GM23338 (cell line): ENCODE results near the gene SLC23A2. TPM values are rescaled to one million over a fixed set of nuclear protein-coding genes. Genes with fewer than 3 reads are reported as not detected.

Experiments used
- ATAC-seq: fragments of 200-7000 bp; cut with Tn5 transposase; 3 replicates; pipeline ENCODE4 v1.9.1; 2020
- DNase-seq: peaks from one replicate; pipeline ENCODE4 v3.0.0-alpha.2; 2015; ENCODE audit warnings: low spot score
- H2AFZ ChIP-seq: fragments of 200-600 bp; sonication (generic); 2 replicates; pipeline ENCODE4 v1.8.0; 2016; ENCODE audit warnings: antibody characterized with exemption, mild to moderate bottlenecking, moderate library complexity
- H3F3A ChIP-seq: fragments of 200-600 bp; sonication (generic); replicated peaks from 2 replicates; pipeline ENCODE4 v1.8.0; 2017; ENCODE audit warnings: antibody characterized with exemption, mixed run types, low read depth
- H3K27ac ChIP-seq: fragments of 200-600 bp; sonication (generic); 2 replicates; pipeline ENCODE4 v1.6.1; 2016; ENCODE audit warnings: low read depth
- H3K27me3 ChIP-seq: fragments of 200-600 bp; sonication (generic); 2 replicates; pipeline ENCODE4 v1.8.0; 2016; ENCODE audit warnings: mild to moderate bottlenecking, mixed run types, moderate library complexity; ENCODE audit not compliant: insufficient read depth
- H3K36me3 ChIP-seq: fragments of 200-600 bp; sonication (generic); 2 replicates; pipeline ENCODE4 v1.8.0; 2016; ENCODE audit warnings: mild to moderate bottlenecking; ENCODE audit not compliant: insufficient read depth
- H3K4me1 ChIP-seq: fragments of 200-600 bp; sonication (generic); 2 replicates; pipeline ENCODE4 v1.8.0; 2016; ENCODE audit warnings: mild to moderate bottlenecking, moderate library complexity; ENCODE audit not compliant: insufficient read depth
- H3K4me2 ChIP-seq: fragments of 200-600 bp; sonication (generic); 2 replicates; pipeline ENCODE4 v1.7.1; 2017; ENCODE audit warnings: mixed run types
- H3K4me3 ChIP-seq: fragments of 200-600 bp; sonication (generic); 2 replicates; pipeline ENCODE4 v1.6.1; 2016; ENCODE audit warnings: mixed run types
- H3K79me2 ChIP-seq: fragments of 200-600 bp; sonication (generic); replicated peaks from 2 replicates; pipeline ENCODE4 v1.8.0; 2017; ENCODE audit warnings: mild to moderate bottlenecking; ENCODE audit not compliant: insufficient read depth
- H3K9me2 ChIP-seq: fragments of 200-600 bp; sonication (generic); 2 replicates; pipeline ENCODE4 v1.8.0; 2017; ENCODE audit not compliant: insufficient read depth
- H4K20me1 ChIP-seq: fragments of 200-600 bp; sonication (generic); replicated peaks from 2 replicates; pipeline ENCODE4 v1.8.0; 2017; ENCODE audit warnings: mild to moderate bottlenecking; ENCODE audit not compliant: insufficient read depth
- H3K27ac Mint-ChIP-seq: 2 replicates; pipeline ENCODE4 v1.8.0; 2020; ENCODE audit warnings: inconsistent platforms, mild to moderate bottlenecking, moderate library complexity, mixed read lengths
- H3K27me3 Mint-ChIP-seq: 3 replicates; pipeline ENCODE4 v1.8.0; 2022; ENCODE audit warnings: low read depth, mild to moderate bottlenecking, moderate library complexity, mixed read lengths, inconsistent platforms; ENCODE audit not compliant: insufficient read depth, poor library complexity
- H3K36me3 Mint-ChIP-seq: 3 replicates; pipeline ENCODE4 v1.8.0; 2021; ENCODE audit warnings: low read depth, mild to moderate bottlenecking, inconsistent platforms, moderate library complexity, mixed read lengths
- H3K4me1 Mint-ChIP-seq: 3 replicates; pipeline ENCODE4 v1.8.0; 2020; ENCODE audit warnings: mild to moderate bottlenecking, inconsistent platforms, mixed read lengths
- H3K4me3 Mint-ChIP-seq: 3 replicates; pipeline ENCODE4 v1.8.0; 2021; ENCODE audit warnings: moderate library complexity, mild to moderate bottlenecking, inconsistent platforms, mixed read lengths
- H3K9me3 Mint-ChIP-seq: 3 replicates; pipeline ENCODE4 v1.8.0; 2020; ENCODE audit warnings: moderate library complexity, mild to moderate bottlenecking, inconsistent platforms, mixed read lengths
- CTCF ChIP-seq, 2 experiments: fragments of 200-600 bp in 1 of 2; sonication (generic) in 1 of 2; conservative IDR thresholded peaks; 2 replicates each; pipeline versions ENCODE4 v1.5.1 to v1.6.1; 2016 to 2017; ENCODE audit warnings: antibody characterized with exemption in 2 of 2, low read depth in 2 of 2, mild to moderate bottlenecking in 2 of 2, moderate library complexity in 1 of 2
- EZH2 ChIP-seq: fragments of 200-600 bp; sonication (generic); IDR thresholded peaks from one replicate; pipeline ENCODE4 v1.8.0; 2017; ENCODE audit warnings: antibody characterized with exemption, mild to moderate bottlenecking, low read depth; ENCODE audit not compliant: unreplicated experiment
- EZH2phosphoT487 ChIP-seq: fragments of 200-600 bp; sonication (generic); IDR thresholded peaks from one replicate; pipeline ENCODE4 v1.8.1; 2018; ENCODE audit warnings: antibody characterized with exemption; ENCODE audit not compliant: unreplicated experiment
- polyA plus RNA-seq: library from polyadenylated mRNA; unstranded; fragments of >200 nt; fragmentation: Nextera tagmentation; extraction: Ambion mirVana; gene quantifications from 2 replicates; pipeline ENCODE4 v1.2.1, GENCODE V29; 2016
- total RNA-seq: library from RNA; depleted of rRNA; stranded (reverse); fragments of >200 nt; shearing (Covaris generic); gene quantifications from 2 replicates; pipeline ENCODE4 v1.2.3, GENCODE V29; 2014
- TF ChIP-seq, protein P1 (sequence below): fragments of 250-450 bp; sonication (Bioruptor Pico); IDR thresholded peaks from 2 replicates; pipeline ENCODE4 v1.5.0; 2020; ENCODE audit warnings: mild to moderate bottlenecking, moderate library complexity

Gene SLC23A2
- total and polyA plus RNA-seq, 2 experiments from 2014 or later, result 4.4 to 20.2 TPM

DNA sequence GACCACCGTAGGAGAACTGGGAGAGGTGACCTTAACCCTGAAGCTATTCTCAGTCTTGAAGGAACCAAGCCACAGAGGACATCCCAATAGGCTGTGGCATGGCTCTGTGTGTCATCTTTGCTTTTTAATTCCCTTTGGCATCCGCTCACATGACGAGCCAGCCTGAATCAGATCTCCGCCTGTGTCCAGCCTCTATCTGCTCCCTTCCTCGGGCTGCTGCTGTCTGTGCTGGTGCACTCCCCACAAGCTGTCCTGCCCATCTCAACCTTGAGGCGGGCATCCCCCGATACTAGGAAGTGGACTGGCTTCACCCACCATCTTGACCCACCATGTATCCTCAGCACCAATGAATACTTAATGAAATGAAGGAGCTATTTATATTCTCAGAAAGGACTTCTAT is 111.9 kb downstream of the SLC23A2 start:
- no peak overlapping the region for H2AFZ ChIP-seq
- H3K4me3 ChIP-seq, result no peak overlapping the region
- no peaks in the 10 kb centered on the region; the same call in none of the 2 replicates for H4K20me1 ChIP-seq
- H3K27ac Mint-ChIP-seq, result no peak overlapping the region
- no peaks in the 10 kb centered on the region for H3K9me2 ChIP-seq
- H3K27me3 Mint-ChIP-seq, result peaks cover 6% of the 10 kb centered on the region
- no peaks in the 10 kb centered on the region for H3K27me3 ChIP-seq
- H3K9me3 Mint-ChIP-seq, result no peaks in the 10 kb centered on the region
- H3K36me3 ChIP-seq, result no peaks in the 10 kb centered on the region
- H3K4me1 ChIP-seq, result no peaks in the 10 kb centered on the region
- no peaks in the 10 kb centered on the region for H3F3A ChIP-seq
- H3K4me3 Mint-ChIP-seq, result no peak overlapping the region
- no peak for TF ChIP-seq CTCF (conservative IDR thresholded peaks at IDR 0.05; ENCODE audit: low read depth in 2 of 2)
- no peak for TF ChIP-seq EZH2phosphoT487
- TF ChIP-seq EZH2, result no peak
- TF ChIP-seq, protein P1, sequence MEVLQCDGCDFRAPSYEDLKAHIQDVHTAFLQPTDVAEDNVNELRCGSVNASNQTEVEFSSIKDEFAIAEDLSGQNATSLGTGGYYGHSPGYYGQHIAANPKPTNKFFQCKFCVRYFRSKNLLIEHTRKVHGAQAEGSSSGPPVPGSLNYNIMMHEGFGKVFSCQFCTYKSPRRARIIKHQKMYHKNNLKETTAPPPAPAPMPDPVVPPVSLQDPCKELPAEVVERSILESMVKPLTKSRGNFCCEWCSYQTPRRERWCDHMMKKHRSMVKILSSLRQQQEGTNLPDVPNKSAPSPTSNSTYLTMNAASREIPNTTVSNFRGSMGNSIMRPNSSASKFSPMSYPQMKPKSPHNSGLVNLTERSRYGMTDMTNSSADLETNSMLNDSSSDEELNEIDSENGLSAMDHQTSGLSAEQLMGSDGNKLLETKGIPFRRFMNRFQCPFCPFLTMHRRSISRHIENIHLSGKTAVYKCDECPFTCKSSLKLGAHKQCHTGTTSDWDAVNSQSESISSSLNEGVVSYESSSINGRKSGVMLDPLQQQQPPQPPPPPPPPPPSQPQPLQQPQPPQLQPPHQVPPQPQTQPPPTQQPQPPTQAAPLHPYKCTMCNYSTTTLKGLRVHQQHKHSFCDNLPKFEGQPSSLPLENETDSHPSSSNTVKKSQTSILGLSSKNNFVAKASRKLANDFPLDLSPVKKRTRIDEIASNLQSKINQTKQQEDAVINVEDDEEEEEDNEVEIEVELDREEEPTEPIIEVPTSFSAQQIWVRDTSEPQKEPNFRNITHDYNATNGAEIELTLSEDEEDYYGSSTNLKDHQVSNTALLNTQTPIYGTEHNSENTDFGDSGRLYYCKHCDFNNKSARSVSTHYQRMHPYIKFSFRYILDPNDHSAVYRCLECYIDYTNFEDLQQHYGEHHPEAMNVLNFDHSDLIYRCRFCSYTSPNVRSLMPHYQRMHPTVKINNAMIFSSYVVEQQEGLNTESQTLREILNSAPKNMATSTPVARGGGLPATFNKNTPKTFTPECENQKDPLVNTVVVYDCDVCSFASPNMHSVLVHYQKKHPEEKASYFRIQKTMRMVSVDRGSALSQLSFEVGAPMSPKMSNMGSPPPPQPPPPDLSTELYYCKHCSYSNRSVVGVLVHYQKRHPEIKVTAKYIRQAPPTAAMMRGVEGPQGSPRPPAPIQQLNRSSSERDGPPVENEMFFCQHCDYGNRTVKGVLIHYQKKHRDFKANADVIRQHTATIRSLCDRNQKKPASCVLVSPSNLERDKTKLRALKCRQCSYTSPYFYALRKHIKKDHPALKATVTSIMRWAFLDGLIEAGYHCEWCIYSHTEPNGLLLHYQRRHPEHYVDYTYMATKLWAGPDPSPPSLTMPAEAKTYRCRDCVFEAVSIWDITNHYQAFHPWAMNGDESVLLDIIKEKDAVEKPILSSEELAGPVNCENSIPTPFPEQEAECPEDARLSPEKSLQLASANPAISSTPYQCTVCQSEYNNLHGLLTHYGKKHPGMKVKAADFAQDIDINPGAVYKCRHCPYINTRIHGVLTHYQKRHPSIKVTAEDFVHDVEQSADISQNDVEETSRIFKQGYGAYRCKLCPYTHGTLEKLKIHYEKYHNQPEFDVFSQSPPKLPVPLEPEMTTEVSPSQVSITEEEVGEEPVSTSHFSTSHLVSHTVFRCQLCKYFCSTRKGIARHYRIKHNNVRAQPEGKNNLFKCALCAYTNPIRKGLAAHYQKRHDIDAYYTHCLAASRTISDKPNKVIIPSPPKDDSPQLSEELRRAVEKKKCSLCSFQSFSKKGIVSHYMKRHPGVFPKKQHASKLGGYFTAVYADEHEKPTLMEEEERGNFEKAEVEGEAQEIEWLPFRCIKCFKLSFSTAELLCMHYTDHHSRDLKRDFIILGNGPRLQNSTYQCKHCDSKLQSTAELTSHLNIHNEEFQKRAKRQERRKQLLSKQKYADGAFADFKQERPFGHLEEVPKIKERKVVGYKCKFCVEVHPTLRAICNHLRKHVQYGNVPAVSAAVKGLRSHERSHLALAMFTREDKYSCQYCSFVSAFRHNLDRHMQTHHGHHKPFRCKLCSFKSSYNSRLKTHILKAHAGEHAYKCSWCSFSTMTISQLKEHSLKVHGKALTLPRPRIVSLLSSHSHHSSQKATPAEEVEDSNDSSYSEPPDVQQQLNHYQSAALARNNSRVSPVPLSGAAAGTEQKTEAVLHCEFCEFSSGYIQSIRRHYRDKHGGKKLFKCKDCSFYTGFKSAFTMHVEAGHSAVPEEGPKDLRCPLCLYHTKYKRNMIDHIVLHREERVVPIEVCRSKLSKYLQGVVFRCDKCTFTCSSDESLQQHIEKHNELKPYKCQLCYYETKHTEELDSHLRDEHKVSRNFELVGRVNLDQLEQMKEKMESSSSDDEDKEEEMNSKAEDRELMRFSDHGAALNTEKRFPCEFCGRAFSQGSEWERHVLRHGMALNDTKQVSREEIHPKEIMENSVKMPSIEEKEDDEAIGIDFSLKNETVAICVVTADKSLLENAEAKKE (CRISPR knock-in tag), result no peak
- no peak overlapping the region for H3K27ac ChIP-seq
- H3K4me2 ChIP-seq, result no peak overlapping the region
- no peaks in the 10 kb centered on the region; the same call in 2 of the 3 replicates for H3K36me3 Mint-ChIP-seq
- ATAC-seq (no peak), DNase-seq (no peak)
- H3K79me2 ChIP-seq, result no peaks in the 10 kb centered on the region
- H3K4me1 Mint-ChIP-seq, result peaks cover under 1% of the 10 kb centered on the region; the same call in 2 of the 3 replicates
